HG03571 (cell line): ENCODE data around the gene SREBF2.

ENCODE experiments used
- ATAC-seq: cut with Tn5 transposase; IDR thresholded peaks from one replicate; pipeline ENCODE4 v1.9.1; 2021; ENCODE audit not compliant: unreplicated experiment

The SREBF2 gene

GRCh38 chr22:41875531-41876270 is 42.8 kb downstream of the SREBF2 start:
- no peak for ATAC-seq

- no peak for ATAC-seq
Observed at GRCh38 chr22:41876275-41876674, 43.4 kb downstream of the SREBF2 start.

- ATAC-seq: no peak
Observed at GRCh38 chr22:41876675-41877074, 43.8 kb downstream of the SREBF2 start.

- ATAC-seq: no peak
Observed at GRCh38 chr22:41880653-41881052, 47.7 kb downstream of the SREBF2 start.

GRCh38 chr22:41883400-41883799 is 50.5 kb downstream of the SREBF2 start:
- no peak for ATAC-seq

- no peak for ATAC-seq
Observed at GRCh38 chr22:41885116-41885515, 52.2 kb downstream of the SREBF2 start.

- no peak for ATAC-seq
Observed at GRCh38 chr22:41885516-41885915, 52.6 kb downstream of the SREBF2 start.

GRCh38 chr22:41888627-41889200 is 55.8 kb downstream of the SREBF2 start:
- ATAC-seq: no peak

- no peak for ATAC-seq
Observed at GRCh38 chr22:41891407-41891806, 58.5 kb downstream of the SREBF2 start.

GRCh38 chr22:41892721-41893120 is 59.8 kb downstream of the SREBF2 start:
- no peak for ATAC-seq

GRCh38 chr22:41893591-41894375 is 60.9 kb downstream of the SREBF2 start:
- no peak for ATAC-seq

- ATAC-seq: no peak
Observed at GRCh38 chr22:41898645-41899044, 65.7 kb downstream of the SREBF2 start.

- ATAC-seq: no peak
Observed at GRCh38 chr22:41899110-41899509, 66.2 kb downstream of the SREBF2 start.

- ATAC-seq: no peak
Observed at GRCh38 chr22:41899992-41900651, 67.2 kb downstream of the SREBF2 start.

GRCh38 chr22:41900652-41901312 is 67.9 kb downstream of the SREBF2 start:
- ATAC-seq: no peak

- no peak for ATAC-seq
Observed at GRCh38 chr22:41902016-41902415, 69.1 kb downstream of the SREBF2 start.

- no peak for ATAC-seq
Observed at GRCh38 chr22:41902932-41903421, 70.1 kb downstream of the SREBF2 start.

- ATAC-seq: no peak
Observed at GRCh38 chr22:41904450-41905410, 71.8 kb downstream of the SREBF2 start.

- ATAC-seq: no peak
Observed at GRCh38 chr22:41905411-41906202, 72.7 kb downstream of the SREBF2 start.
